ENCODE results near the gene KCNMA1. TPM values are rescaled to one million over a fixed set of nuclear protein-coding genes. Genes with fewer than 3 reads are reported as not detected.

Gene KCNMA1
- total and polyA plus RNA-seq, 8 donors = 2.8 to 21.1 (median 4.3) TPM

GRCh38 chr10:76970711-76971519, 666.7 kb downstream of the KCNMA1 start:
- no peak for TF ChIP-seq CTCF (IDR thresholded peaks at IDR 0.05)
- Histone ChIP-seq H3K27ac (no peak overlapping the region), H3K9me3 (no peaks in the 10 kb centered on the region), H3K4me3 (no peak overlapping the region), H3K36me3 (no peaks in the 10 kb centered on the region), H3K27me3 (peaks cover 0 to under 1% of the 10 kb centered on the region in 2 donors), H3K4me1 (no peaks in the 10 kb centered on the region)
- ATAC-seq = peak; percentile 31
- intact Hi-C loops (cut with DNase I) = no loop called here
- no peak for DNase-seq

GRCh38 chr10:76969366-76969948, 668.2 kb downstream of the KCNMA1 start:
- Histone ChIP-seq H3K36me3 (no peaks in the 10 kb centered on the region), H3K4me1 (no peaks in the 10 kb centered on the region), H3K27ac (no peak overlapping the region), H3K9me3 (no peaks in the 10 kb centered on the region), H3K27me3 (no peaks in the 10 kb centered on the region), H3K4me3 (no peak overlapping the region)
- intact Hi-C loops (cut with DNase I) = no loop called here
- no peak for DNase-seq
- no peak for ATAC-seq
- TF ChIP-seq CTCF (IDR thresholded peaks at IDR 0.05) = no peak

GRCh38 chr10:76968483-76968882, 669.1 kb downstream of the KCNMA1 start:
- H3K4me3 ChIP-seq = no peak overlapping the region
- H3K4me1 ChIP-seq = no peaks in the 10 kb centered on the region
- H3K27ac ChIP-seq = no peak overlapping the region
- no peaks in the 10 kb centered on the region for H3K9me3 ChIP-seq
- no peak for TF ChIP-seq CTCF (IDR thresholded peaks at IDR 0.05)
- DNase-seq (no peak), ATAC-seq (no peak)
- H3K36me3 ChIP-seq = no peaks in the 10 kb centered on the region
- H3K27me3 ChIP-seq = no peaks in the 10 kb centered on the region
- intact Hi-C loops (cut with DNase I) = no loop called here

GRCh38 chr10:76962851-76963250, 674.8 kb downstream of the KCNMA1 start:
- Histone ChIP-seq H3K27ac (no peak overlapping the region), H3K4me3 (no peak overlapping the region), H3K36me3 (no peaks in the 10 kb centered on the region), H3K4me1 (no peaks in the 10 kb centered on the region), H3K9me3 (no peaks in the 10 kb centered on the region), H3K27me3 (no peaks in the 10 kb centered on the region)
- no peak for TF ChIP-seq CTCF (IDR thresholded peaks at IDR 0.05)
- ATAC-seq (no peak), DNase-seq (no peak)
- intact Hi-C loops (cut with DNase I) = no loop called here

- no peak overlapping the region for H3K4me3 ChIP-seq
- no peaks in the 10 kb centered on the region for H3K27me3 ChIP-seq
- no peaks in the 10 kb centered on the region for H3K4me1 ChIP-seq
- no peak for TF ChIP-seq CTCF (IDR thresholded peaks at IDR 0.05)
- DNase-seq = no peak
- H3K9me3 ChIP-seq = no peaks in the 10 kb centered on the region
- H3K36me3 ChIP-seq = no peaks in the 10 kb centered on the region
- no peak for ATAC-seq
- intact Hi-C loops (cut with DNase I) = no loop called here
- H3K27ac ChIP-seq = no peak overlapping the region
These were observed 675.8 kb downstream of the KCNMA1 start for GRCh38 chr10:76961841-76962240.

Data from left lung (tissue), 10 donors.